Measurements from ENCODE around the gene BNIPL.

Gene BNIPL

DNA sequence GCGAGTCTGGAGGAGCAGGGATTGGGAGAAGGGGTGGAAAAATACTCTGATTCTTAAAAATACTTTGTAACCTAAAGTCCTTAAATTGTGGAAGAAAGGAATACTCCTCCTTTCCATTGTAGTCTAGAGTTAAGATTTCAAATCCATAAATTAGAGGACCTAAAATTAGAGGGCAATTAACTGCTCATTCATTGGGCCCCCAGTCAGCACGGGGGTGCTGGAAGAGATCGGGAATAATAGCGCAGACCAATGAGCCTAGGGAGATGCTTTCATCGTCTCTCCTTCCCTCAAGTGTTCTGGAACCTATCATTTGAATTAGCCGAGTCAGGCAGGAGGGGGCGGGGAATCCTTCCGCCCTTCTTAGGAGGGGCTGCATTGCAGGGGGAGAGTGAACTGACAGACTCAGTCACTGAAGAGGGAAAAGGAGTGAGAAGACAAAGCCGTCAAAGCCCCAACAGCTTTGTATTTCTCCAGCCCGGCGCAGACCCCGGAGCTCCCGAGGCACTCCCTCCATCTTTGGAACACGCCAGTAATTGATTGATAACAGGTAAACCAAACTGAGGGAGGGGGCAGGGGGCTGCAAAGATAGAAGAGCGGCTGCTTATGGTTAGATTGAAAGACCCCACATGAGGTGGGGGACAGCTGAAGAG is 23.7 kb downstream of the BNIPL start, which contains the start of gene MLLT11:
Gene MLLT11 (plus strand): TSS at position 391 of the 650 bp plus-strand sequence. CDS start 6,828 bp downstream, outside the sequence.
- DNase-seq = no peak

DNA sequence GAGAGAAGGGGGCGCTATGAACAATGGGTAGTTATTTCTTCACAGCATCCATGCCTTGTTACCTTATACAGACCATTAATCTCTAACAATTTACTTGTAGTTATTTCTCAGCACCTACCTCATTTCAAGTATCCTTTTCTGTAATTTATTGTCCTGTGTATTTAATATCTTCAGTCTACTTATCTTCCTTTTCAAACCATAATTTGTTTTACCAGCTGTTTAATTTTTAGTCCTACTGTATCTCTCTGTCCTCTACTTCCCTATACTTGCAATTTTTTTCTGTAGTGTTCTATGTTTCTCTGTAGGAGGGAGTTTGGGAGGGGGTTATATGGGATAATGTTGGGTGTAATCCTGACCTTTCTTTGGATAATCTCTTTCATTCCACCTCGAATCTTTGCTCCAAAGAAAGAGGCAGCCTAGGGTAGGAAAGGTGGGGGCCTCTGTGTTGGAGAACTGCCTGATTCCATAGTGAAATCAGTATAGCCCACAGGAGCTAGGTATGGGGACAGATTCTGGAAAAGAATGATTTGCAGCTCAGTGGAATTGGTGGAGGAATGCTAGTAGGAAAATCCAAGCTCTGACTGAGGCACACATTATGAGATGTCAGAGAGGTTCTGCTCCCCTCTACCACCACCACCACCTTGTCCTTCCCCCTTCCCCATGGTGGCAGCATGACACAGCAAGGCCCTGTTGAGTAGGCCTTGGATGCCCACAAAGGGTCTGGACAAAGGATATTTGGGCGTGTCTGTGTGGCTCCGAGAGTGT is 24.5 kb downstream of the BNIPL start:
- DNase-seq = no peak

DNA sequence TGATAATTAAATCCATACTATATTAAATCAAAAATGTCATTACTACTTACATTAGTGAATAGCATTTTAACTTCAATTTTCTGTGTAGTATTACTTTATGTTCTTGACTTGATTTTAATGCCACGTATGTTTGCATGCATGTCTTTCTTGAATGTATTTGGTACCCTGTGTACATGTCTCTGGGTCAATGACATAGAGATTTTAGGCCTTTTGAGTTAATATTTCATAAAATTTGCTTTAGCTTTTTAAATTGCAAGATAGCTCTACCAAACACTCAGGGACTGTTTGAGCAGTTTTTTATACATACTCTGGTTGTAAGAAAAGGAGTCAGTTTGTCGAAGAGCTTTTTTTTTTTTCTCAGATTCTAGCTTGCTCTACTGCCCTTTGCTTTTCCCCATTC is 25.3 kb downstream of the BNIPL start:
- DNase-seq = no peak

DNA sequence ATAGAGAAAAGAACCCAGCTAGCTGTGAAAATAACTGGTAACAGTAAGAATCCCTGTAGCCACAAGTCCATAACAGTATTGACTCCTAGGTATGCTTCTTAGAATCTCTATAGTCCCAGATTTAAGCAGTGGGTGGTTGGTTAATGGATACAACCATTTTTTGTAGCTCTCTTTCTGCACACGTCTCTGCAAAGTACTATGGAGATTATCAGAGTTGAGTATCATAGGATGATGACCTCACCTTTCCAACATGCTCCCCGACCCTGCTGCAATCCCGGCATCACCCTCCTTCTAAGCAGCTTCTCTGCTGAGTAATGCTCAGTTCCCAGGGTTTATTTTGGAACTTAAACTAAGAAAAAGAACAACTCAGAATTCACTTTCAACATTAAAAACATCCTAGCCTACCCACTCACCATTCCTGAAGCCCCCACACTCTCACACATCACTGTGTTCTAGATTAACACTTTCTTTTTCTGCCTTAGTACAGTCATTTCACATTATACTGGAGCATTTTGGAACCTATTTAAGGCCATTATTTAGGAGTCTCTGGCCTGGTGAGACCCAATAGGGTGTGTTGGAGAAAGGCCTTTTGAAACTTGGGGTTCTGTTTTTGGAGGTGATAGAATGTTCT is 26.5 kb downstream of the BNIPL start:
- DNase-seq = no peak

DNA sequence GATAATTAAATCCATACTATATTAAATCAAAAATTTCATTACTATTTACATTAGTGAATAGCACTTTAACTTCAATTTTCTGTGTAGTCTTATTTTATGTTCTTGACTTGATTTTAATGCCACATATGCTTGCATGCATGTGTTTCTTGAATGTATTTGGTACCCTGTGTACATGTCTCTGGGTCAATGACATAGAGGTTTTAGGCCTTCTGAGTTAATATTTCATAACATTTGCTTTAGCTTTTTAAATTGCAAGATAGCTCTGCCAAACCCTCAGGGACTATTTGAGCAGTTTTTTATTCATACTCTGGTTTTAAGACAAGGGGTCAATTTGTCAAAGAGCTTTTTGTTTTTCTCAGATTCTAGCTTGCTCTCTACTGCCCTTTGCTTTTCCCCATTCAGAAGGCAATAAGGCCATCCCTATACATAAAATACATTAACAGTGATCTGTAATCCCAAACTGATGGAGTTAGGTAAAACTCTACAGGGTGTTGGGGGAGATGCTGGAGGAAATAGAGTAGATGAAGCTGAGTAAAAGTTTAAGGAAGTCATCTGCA is 28.8 kb downstream of the BNIPL start:
- no peak for DNase-seq

DNA sequence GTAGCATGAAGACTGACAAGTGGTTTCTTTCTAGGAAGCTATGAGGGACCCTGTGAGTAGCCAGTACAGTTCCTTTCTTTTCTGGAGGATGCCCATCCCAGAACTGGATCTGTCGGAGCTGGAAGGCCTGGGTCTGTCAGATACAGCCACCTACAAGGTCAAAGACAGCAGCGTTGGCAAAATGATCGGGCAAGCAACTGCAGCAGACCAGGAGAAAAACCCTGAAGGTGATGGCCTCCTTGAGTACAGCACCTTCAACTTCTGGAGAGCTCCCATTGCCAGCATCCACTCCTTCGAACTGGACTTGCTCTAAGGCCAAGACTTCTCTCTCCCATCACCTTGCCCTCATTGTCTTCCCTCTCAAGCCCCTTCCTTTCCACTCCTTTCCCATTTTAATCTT is 30.8 kb downstream of the BNIPL start:
- no peak for DNase-seq

DNA sequence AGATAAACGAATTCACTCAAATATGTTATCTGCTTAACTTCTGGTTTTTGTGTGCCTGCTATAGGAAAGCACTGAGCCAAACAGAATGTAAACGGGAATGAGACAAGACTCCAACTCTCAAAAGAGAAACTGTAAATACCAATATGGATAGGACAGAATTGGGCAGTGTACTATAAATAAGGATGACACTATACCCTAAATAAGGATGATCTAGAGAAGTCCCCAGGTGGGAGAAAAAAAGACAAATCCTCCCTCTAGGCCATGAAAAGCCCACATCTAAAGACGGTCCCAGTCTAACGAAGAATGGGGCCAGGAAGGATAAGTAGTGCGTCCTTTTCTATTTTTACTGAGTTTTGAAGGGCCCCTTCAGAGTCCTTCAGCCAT is 32.7 kb downstream of the BNIPL start:
- no peak for DNase-seq

DNA sequence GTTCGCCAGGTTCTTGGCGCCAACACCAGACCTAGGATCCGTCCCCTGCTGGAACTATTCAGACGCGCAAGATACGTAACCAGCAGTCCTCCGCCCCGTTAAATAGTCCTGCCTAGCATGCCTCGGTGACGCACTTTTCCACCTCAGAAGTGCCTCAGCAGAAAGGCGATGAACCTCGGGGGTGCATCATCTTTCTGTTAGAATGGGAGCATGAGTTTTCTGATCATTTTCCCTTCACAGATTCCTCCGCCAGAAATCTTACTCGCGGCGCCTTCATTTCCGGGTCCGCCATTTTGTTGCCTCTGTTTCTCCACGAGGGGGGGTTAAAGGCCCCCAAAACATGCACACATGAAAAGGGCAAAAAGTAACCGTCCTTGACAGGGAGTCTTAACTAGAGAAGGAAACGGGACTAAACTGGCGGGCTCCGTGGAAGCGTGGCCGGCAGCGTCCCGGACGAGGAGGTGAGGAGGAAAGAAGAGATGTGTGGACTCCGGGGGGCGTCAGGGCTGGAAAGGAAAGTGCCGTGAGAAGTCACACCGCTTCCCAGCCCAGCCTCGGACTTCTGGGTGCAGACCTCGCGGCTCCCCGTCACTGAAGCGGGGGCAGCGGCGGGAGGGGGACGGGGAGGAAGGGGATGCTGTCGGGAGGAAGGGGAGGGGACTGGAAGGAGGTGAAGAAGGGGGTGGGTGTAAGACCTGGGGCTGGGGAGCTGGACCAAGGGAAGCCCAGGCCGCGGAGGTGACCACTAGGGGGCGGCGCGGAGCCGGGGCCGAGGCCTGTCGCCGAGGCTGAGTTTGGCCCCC is 34.3 kb downstream of the BNIPL start, which contains the start of gene GABPB2:
Gene GABPB2 (plus strand): TSS at position 288 of the 803 bp plus-strand sequence. CDS start 17,429 bp downstream, outside the sequence.
- DNase-seq = peak; percentile 66

DNA sequence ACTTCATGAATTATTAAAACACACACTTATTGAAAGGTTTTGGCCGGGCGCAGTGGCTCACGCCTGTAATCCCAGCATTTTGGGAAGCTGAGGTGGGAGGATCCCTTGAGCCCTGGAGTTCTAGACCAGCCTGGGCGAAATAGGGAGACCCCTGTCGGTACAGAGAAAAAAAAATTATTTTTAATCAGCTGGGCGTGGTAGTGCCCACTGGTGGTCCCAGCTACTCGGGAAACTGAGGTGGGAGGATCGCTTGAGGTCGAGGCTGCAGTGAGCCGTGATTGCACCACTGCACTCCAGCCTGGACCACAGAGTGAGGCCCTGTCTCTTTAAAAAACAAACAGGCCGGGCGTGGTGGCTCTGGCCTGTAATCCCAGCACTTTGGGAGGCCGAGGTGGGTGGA is 35.8 kb downstream of the BNIPL start:
- DNase-seq = no peak

DNA sequence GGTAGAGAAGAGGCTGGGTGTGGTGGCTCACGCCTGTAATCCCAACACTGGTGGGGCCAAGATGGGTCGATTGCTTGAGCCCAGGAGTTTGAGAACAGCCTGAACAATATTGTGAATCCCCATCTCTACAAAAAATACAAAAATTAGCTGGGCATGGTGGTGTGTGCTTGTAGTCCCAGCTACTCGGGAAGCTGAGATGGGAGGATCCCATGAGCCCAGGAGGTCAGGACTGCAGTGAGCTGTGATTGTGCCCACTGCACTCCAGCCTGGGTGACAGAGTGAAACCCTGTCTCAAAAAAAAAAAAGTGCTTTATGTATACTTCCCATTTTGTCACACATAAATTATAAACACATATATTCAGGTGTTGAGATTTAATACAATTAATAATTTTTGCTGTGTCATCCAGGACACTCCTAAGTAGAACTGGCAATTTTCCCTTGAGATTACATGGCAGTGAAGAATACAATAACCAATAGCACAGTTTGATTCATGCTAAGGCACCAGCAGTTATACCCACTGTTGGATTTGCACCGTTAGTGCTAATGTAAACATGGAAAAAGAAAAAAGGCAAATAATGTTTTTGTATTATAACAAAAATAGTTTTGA is 49.7 kb downstream of the BNIPL start:
- DNase-seq = no peak
